H9 (cell line): ENCODE results near the gene NFE2L2. TPM values are rescaled to one million over a fixed set of nuclear protein-coding genes. Genes with fewer than 3 reads are reported as not detected.

ENCODE experiments used
- DNase-seq: peaks from one replicate; pipeline ENCODE4 v3.0.0-alpha.2; 2017
- H2AFZ ChIP-seq: one replicate; pipeline ENCODE4 v1.6.1; 2013; ENCODE audit warnings: mild to moderate bottlenecking, low read length, control low read depth, moderate library complexity
- H2AK5ac ChIP-seq: 2 replicates; pipeline ENCODE4 v1.6.1; 2013; ENCODE audit warnings: low read length, control low read depth, mixed read lengths; ENCODE audit not compliant: insufficient read length
- H2BK120ac ChIP-seq: one replicate; pipeline ENCODE4 v1.6.1; 2013; ENCODE audit warnings: low read depth, mild to moderate bottlenecking, low read length, control low read depth, inconsistent platforms; ENCODE audit not compliant: poor library complexity, severe bottlenecking
- H2BK12ac ChIP-seq: 2 replicates; pipeline ENCODE4 v1.6.1; 2013; ENCODE audit warnings: low read length, control low read depth, mixed read lengths, low read depth; ENCODE audit not compliant: insufficient read length
- H2BK15ac ChIP-seq: 2 replicates; pipeline ENCODE4 v1.6.1; 2013; ENCODE audit warnings: low read depth, low read length, control low read depth
- H2BK20ac ChIP-seq: one replicate; pipeline ENCODE4 v1.6.1; 2013; ENCODE audit warnings: low read depth, mild to moderate bottlenecking, low read length, control low read depth, inconsistent platforms; ENCODE audit not compliant: poor library complexity, severe bottlenecking
- H2BK5ac ChIP-seq: 2 replicates; pipeline ENCODE4 v1.6.1; 2013; ENCODE audit warnings: low read length, control low read depth, mixed read lengths; ENCODE audit not compliant: insufficient read length
- H3K14ac ChIP-seq: 2 replicates; pipeline ENCODE4 v1.6.1; 2013; ENCODE audit warnings: low read length, control low read depth; ENCODE audit not compliant: insufficient read depth
- H3K18ac ChIP-seq: 2 replicates; pipeline ENCODE4 v1.6.1; 2013; ENCODE audit warnings: low read depth, mild to moderate bottlenecking, mixed read lengths, low read length, control low read depth; ENCODE audit not compliant: insufficient read length
- H3K23ac ChIP-seq: 2 replicates; pipeline ENCODE4 v1.6.1; 2013; ENCODE audit warnings: low read length, control low read depth, mixed read lengths, low read depth; ENCODE audit not compliant: insufficient read length
- H3K23me2 ChIP-seq: 2 replicates; pipeline ENCODE4 v1.6.1; 2013; ENCODE audit warnings: low read depth, mild to moderate bottlenecking, mixed read lengths, low read length, control low read depth; ENCODE audit not compliant: insufficient read length, poor library complexity, severe bottlenecking
- H3K27ac ChIP-seq: 2 replicates; pipeline ENCODE4 v1.5.1; 2013; ENCODE audit warnings: low read length, control low read depth, mixed read lengths, low read depth; ENCODE audit not compliant: insufficient read length
- H3K27me3 ChIP-seq: 2 replicates; pipeline ENCODE4 v1.6.1; 2013; ENCODE audit warnings: low read length, control low read depth, inconsistent platforms; ENCODE audit not compliant: insufficient read depth
- H3K4ac ChIP-seq: 2 replicates; pipeline ENCODE4 v1.6.1; 2013; ENCODE audit warnings: low read depth, mild to moderate bottlenecking, control low read depth, inconsistent platforms, low read length, moderate library complexity
- H3K4me1 ChIP-seq: 2 replicates; pipeline ENCODE4 v1.6.1; 2013; ENCODE audit warnings: low read length, control low read depth, inconsistent platforms; ENCODE audit not compliant: insufficient read depth
- H3K4me2 ChIP-seq: 2 replicates; pipeline ENCODE4 v1.6.1; 2013; ENCODE audit warnings: low read length, control low read depth, mixed read lengths; ENCODE audit not compliant: insufficient read length, insufficient read depth
- H3K56ac ChIP-seq: 2 replicates; pipeline ENCODE4 v1.6.1; 2013; ENCODE audit warnings: low read depth, mild to moderate bottlenecking, mixed read lengths, low read length, control low read depth; ENCODE audit not compliant: insufficient read length
- H3K79me1 ChIP-seq: 2 replicates; pipeline ENCODE4 v1.6.1; 2013; ENCODE audit warnings: low read depth, mild to moderate bottlenecking, moderate library complexity, low read length, control low read depth, inconsistent platforms; ENCODE audit not compliant: insufficient read depth, poor library complexity, severe bottlenecking
- H3K79me2 ChIP-seq: 2 replicates; pipeline ENCODE4 v1.6.1; 2013; ENCODE audit warnings: low read length, control low read depth, inconsistent platforms; ENCODE audit not compliant: insufficient read depth
- H3K9ac ChIP-seq: 2 replicates; pipeline ENCODE4 v1.6.1; 2013; ENCODE audit warnings: low read length, control low read depth, mixed read lengths; ENCODE audit not compliant: insufficient read length; ENCODE audit errors: extremely low read depth
- H3K9me3 ChIP-seq: one replicate; pipeline ENCODE4 v1.6.1; 2013; ENCODE audit warnings: low read depth, low read length, inconsistent platforms; ENCODE audit not compliant: control insufficient read depth
- H3T11ph ChIP-seq: one replicate; pipeline ENCODE4 v1.6.1; 2013; ENCODE audit warnings: mild to moderate bottlenecking, low read length, control low read depth, inconsistent platforms
- H4K20me1 ChIP-seq: one replicate; pipeline ENCODE4 v1.6.1; 2013; ENCODE audit not compliant: control insufficient read depth, insufficient read length, insufficient read depth
- H4K5ac ChIP-seq: 2 replicates; pipeline ENCODE4 v1.6.1; 2013; ENCODE audit warnings: low read depth, mild to moderate bottlenecking, mixed read lengths, low read length, control low read depth; ENCODE audit not compliant: insufficient read length
- H4K8ac ChIP-seq: replicated peaks from 2 replicates; pipeline ENCODE4 v1.6.1; 2013; ENCODE audit warnings: low read length, control low read depth, mixed read lengths, low read depth; ENCODE audit not compliant: insufficient read length
- H4K91ac ChIP-seq: 2 replicates; pipeline ENCODE4 v1.6.1; 2013; ENCODE audit warnings: low read depth, mild to moderate bottlenecking, moderate library complexity, mixed read lengths, low read length, control low read depth; ENCODE audit not compliant: insufficient read length
- H3K27ac Mint-ChIP-seq, 3 experiments: 2 replicates in 2 of 3; 3 replicates in 1 of 3; pipeline ENCODE4 v1.8.0; 2020 to 2021; ENCODE audit warnings: mixed read lengths in 3 of 3, mild to moderate bottlenecking in 1 of 3, moderate library complexity in 1 of 3
- H3K27me3 Mint-ChIP-seq: 2 replicates; pipeline ENCODE4 v1.8.0; 2021; ENCODE audit warnings: low read depth, mild to moderate bottlenecking, moderate library complexity, mixed read lengths
- H3K36me3 Mint-ChIP-seq, 3 experiments: 2 replicates in 2 of 3; 3 replicates in 1 of 3; pipeline ENCODE4 v1.8.0; 2020 to 2021; ENCODE audit warnings: low read depth in 3 of 3, mixed read lengths in 3 of 3; ENCODE audit not compliant: insufficient read depth in 1 of 3
- H3K4me1 Mint-ChIP-seq, 2 experiments: 2 replicates each; pipeline ENCODE4 v1.8.0; 2020; ENCODE audit warnings: mixed read lengths in 2 of 2
- H3K4me3 Mint-ChIP-seq, 2 experiments: 2 replicates in 1 of 2; 3 replicates in 1 of 2; pipeline ENCODE4 v1.8.0; 2020 to 2021; ENCODE audit warnings: mild to moderate bottlenecking in 2 of 2, mixed read lengths in 2 of 2, moderate library complexity in 1 of 2
- H3K9me3 Mint-ChIP-seq, 2 experiments: 2 replicates in 1 of 2; 3 replicates in 1 of 2; pipeline ENCODE4 v1.8.0; 2020; ENCODE audit warnings: mild to moderate bottlenecking in 2 of 2, mixed read lengths in 2 of 2, moderate library complexity in 1 of 2
- WGBS: extraction: QIAGEN DNeasy Blood & Tissue Kit; methylation state at CpG from one replicate; pipeline ENCODE4 v1.1.7; 2013; ENCODE audit warnings: missing lambda C conversion rate, low lambda C conversion rate, mixed read lengths; ENCODE audit not compliant: insufficient read length; ENCODE audit errors: extremely low coverage; 5-methylcytosine and 5-hydroxymethylcytosine counted together
- total RNA-seq: library from RNA; stranded (reverse); gene quantifications from 2 replicates; pipeline ENCODE4 v1.2.1, GENCODE V29; 2021
- TF ChIP-seq, protein P1 (sequence below): fragments of 200-600 bp; sonication (generic); conservative IDR thresholded peaks from 3 replicates; pipeline ENCODE4 v1.8.0; 2021; ENCODE audit warnings: antibody characterized with exemption, mild to moderate bottlenecking

NFE2L2 gene
- total RNA-seq, 1 experiment from 2014 or later: 42.5 TPM

DNA sequence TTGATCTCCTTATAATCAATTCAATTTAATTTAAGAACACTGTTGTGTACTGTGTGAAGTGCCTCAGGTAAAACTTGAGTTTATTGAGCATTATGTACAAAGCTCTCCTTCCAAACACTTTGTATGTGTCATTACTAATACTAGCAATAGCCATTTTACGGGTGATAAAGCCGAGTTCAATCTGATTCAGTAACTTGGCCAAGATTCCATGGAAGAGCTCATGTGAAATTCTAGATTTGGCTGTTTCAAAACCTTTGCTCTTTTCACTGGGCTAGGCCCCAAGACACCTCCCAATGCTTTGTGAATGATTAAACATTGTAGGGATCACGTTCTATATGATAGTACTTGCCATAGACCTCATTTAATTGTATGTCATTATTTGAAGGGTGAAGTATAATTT is 8.9 kb upstream of the NFE2L2 start:
- no peak overlapping the region for H2BK5ac ChIP-seq
- Mint-ChIP-seq H3K4me1 (peaks cover 17% of the 10 kb centered on the region in 2 experiments), H3K27me3 (no peaks in the 10 kb centered on the region), H3K36me3 (no peaks in the 10 kb centered on the region), H3K9me3 (no peaks in the 10 kb centered on the region), H3K27ac (peak overlapping the region in 1 of 3 experiments; percentile 81; a peak in 3 of 7 replicates), H3K4me3 (no peak overlapping the region)
- no peak overlapping the region for H4K91ac ChIP-seq
- no peak overlapping the region for H2AFZ ChIP-seq
- H3K56ac ChIP-seq: no peak overlapping the region
- H3K27ac ChIP-seq: no peak overlapping the region
- H3K4me1 ChIP-seq: no peaks in the 10 kb centered on the region
- H3K9me3 ChIP-seq: no peaks in the 10 kb centered on the region
- no peak overlapping the region for H3K18ac ChIP-seq
- no peak overlapping the region for H4K8ac ChIP-seq
- H2BK15ac ChIP-seq: no peak overlapping the region
- no peak overlapping the region for H2BK12ac ChIP-seq
- no peak overlapping the region for H2AK5ac ChIP-seq
- H3K23ac ChIP-seq: no peak overlapping the region
- no peak overlapping the region for H2BK20ac ChIP-seq
- H2BK120ac ChIP-seq: no peak overlapping the region
- H3K4ac ChIP-seq: no peak overlapping the region
- H3K23me2 ChIP-seq: no peaks in the 10 kb centered on the region
- H3K9ac ChIP-seq: no peak overlapping the region
- TF ChIP-seq, protein P1, sequence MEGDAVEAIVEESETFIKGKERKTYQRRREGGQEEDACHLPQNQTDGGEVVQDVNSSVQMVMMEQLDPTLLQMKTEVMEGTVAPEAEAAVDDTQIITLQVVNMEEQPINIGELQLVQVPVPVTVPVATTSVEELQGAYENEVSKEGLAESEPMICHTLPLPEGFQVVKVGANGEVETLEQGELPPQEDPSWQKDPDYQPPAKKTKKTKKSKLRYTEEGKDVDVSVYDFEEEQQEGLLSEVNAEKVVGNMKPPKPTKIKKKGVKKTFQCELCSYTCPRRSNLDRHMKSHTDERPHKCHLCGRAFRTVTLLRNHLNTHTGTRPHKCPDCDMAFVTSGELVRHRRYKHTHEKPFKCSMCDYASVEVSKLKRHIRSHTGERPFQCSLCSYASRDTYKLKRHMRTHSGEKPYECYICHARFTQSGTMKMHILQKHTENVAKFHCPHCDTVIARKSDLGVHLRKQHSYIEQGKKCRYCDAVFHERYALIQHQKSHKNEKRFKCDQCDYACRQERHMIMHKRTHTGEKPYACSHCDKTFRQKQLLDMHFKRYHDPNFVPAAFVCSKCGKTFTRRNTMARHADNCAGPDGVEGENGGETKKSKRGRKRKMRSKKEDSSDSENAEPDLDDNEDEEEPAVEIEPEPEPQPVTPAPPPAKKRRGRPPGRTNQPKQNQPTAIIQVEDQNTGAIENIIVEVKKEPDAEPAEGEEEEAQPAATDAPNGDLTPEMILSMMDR: no peak
- H4K5ac ChIP-seq: no peak overlapping the region
- H3T11ph ChIP-seq: no peak overlapping the region
- no peaks in the 10 kb centered on the region for H3K79me1 ChIP-seq
- H3K4me2 ChIP-seq: no peak overlapping the region
- DNase-seq: no peak
- H3K14ac ChIP-seq: no peak overlapping the region
- no peaks in the 10 kb centered on the region for H3K79me2 ChIP-seq
- no peaks in the 10 kb centered on the region for H4K20me1 ChIP-seq
- no peaks in the 10 kb centered on the region for H3K27me3 ChIP-seq
- no CpG with 5 or more reads among the region's 3 CpGs for WGBS
